Upper lobe of left lung (tissue), 6 donors: Measurements from ENCODE around the gene MEAK7. TPM values are rescaled to one million over a fixed set of nuclear protein-coding genes. Genes with fewer than 3 reads are reported as not detected.
A peak's percentile ranks its signal among the peaks of the same experiment; 100 is the strongest.

Experiments
- ATAC-seq, 2 donors: fragments of 200-7000 bp; cut with Tn5 transposase; one replicate each; pipeline ENCODE4 v1.9.1; 2022; ENCODE audit warnings: mild to moderate bottlenecking in 2 of 2, moderate library complexity in 2 of 2; ENCODE audit not compliant: low FRiP score in 2 of 2
- DNase-seq, 2 donors: peaks; one replicate each; pipeline ENCODE4 v3.0.0-alpha.2; 2019 to 2020
- H3K27ac ChIP-seq, 4 donors: fragments of 200-600 bp; sonication (generic); one replicate each; pipeline ENCODE4 v1.5.1; 2016 to 2019
- H3K27me3 ChIP-seq, 4 donors: fragments of 200-600 bp; sonication (generic); one replicate each; pipeline ENCODE4 v1.5.1; 2017 to 2019
- H3K36me3 ChIP-seq, 4 donors: fragments of 200-600 bp; sonication (generic); one replicate each; pipeline ENCODE4 v1.5.1; 2016 to 2019
- H3K4me1 ChIP-seq, 4 donors: fragments of 200-600 bp; sonication (generic); one replicate each; pipeline ENCODE4 v1.5.1; 2018 to 2019
- H3K4me3 ChIP-seq, 4 donors: fragments of 200-600 bp; sonication (generic); one replicate each; pipeline ENCODE4 v1.5.1; 2017 to 2019; ENCODE audit warnings: mild to moderate bottlenecking in 2 of 4, moderate library complexity in 1 of 4
- H3K9me3 ChIP-seq, 4 donors: fragments of 200-600 bp; sonication (generic); one replicate each; pipeline ENCODE4 v1.5.1; 2018 to 2019
- CTCF ChIP-seq, 6 experiments: fragments of 450-650 bp in 4 of 6; fragments of 200-600 bp in 2 of 6; sonication (generic) in 2 of 6; IDR thresholded peaks; one replicate each; pipeline ENCODE4 v1.5.1; 2016 to 2019; ENCODE audit warnings: antibody characterized with exemption in 6 of 6
- EP300 ChIP-seq, 4 donors: sonication (generic); formaldehyde crosslinking; IDR thresholded peaks; one replicate each; pipeline ENCODE4 v1.5.1; 2017; ENCODE audit warnings: antibody characterized with exemption in 4 of 4, control low read depth in 2 of 4
- POLR2A ChIP-seq, 4 donors: fragments of 450-650 bp; IDR thresholded peaks; one replicate each; pipeline ENCODE4 v1.5.1; 2016 to 2017; ENCODE audit warnings: antibody characterized with exemption in 4 of 4, mild to moderate bottlenecking in 2 of 4
- POLR2AphosphoS5 ChIP-seq, 2 donors: sonication (generic); formaldehyde crosslinking; IDR thresholded peaks; one replicate each; pipeline ENCODE4 v1.5.1; 2017; ENCODE audit warnings: antibody characterized with exemption in 2 of 2
- WGBS, 2 donors: methylation state at CpG; one replicate each; pipeline ENCODE4 v1.1.5; 2017 to 2018; 5-methylcytosine and 5-hydroxymethylcytosine counted together
- total RNA-seq, 6 donors: library from RNA; depleted of rRNA in 4 of 6; stranded (reverse); fragments of >200 nt in 4 of 6; gene quantifications; one replicate each; pipeline versions ENCODE4 v1.1.0 to v1.2.1, GENCODE V29; 2016 to 2021
- donor health status: DM: no; HTN: no; CAD: no; lungs with moderate emphysema.
- donor health status: DM: no; HTN: yes; CAD: no; lungs with severe emphysema.

The MEAK7 gene
- total RNA-seq, 6 donors from 2014 or later = 8.5 to 32.8 (median 12.2) TPM

- Histone ChIP-seq H3K4me1 (peaks cover 19 to 43% (median 23%) of the 10 kb centered on the region in 4 donors), H3K9me3 (no peaks in the 10 kb centered on the region), H3K27ac (no peak overlapping the region), H3K27me3 (no peaks in the 10 kb centered on the region), H3K4me3 (no peak overlapping the region), H3K36me3 (no peaks in the 10 kb centered on the region)
- TF ChIP-seq EP300 (IDR thresholded peaks at IDR 0.05) (no peak), POLR2A (IDR thresholded peaks at IDR 0.05) (no peak), POLR2AphosphoS5 (IDR thresholded peaks at IDR 0.05) (no peak), CTCF (IDR thresholded peaks at IDR 0.05) (no peak)
- ATAC-seq = no peak
- DNase-seq = peak in 1 of 2 donors; percentile 1
- WGBS, 2 donors = 85 to 88% methylated on average over 8 of the region's 8 CpGs
Observed at GRCh38 chr16:84508502-84508901, 4.0 kb upstream of the MEAK7 start.

GRCh38 chr16:84507011-84507982 is 2.8 kb upstream of the MEAK7 start:
- H3K27ac ChIP-seq = no peak overlapping the region
- TF ChIP-seq CTCF (IDR thresholded peaks at IDR 0.05) (no peak), EP300 (IDR thresholded peaks at IDR 0.05) (no peak), POLR2AphosphoS5 (IDR thresholded peaks at IDR 0.05) (no peak), POLR2A (IDR thresholded peaks at IDR 0.05) (no peak)
- no peaks in the 10 kb centered on the region for H3K9me3 ChIP-seq
- DNase-seq (peak in 1 of 2 donors; percentile 7), ATAC-seq (no peak)
- 70 to 78% methylated on average over 24 to 27 of the region's 27 CpGs for WGBS, 2 donors
- H3K27me3 ChIP-seq = no peaks in the 10 kb centered on the region
- no peak overlapping the region for H3K4me3 ChIP-seq
- peaks cover 21 to 48% (median 26%) of the 10 kb centered on the region in 4 donors for H3K4me1 ChIP-seq
- H3K36me3 ChIP-seq = peaks cover 0 to under 1% (median 0%) of the 10 kb centered on the region in 4 donors

GRCh38 chr16:84505249-84506187 is 1.1 kb upstream of the MEAK7 start:
- Histone ChIP-seq H3K9me3 (no peaks in the 10 kb centered on the region), H3K27me3 (no peaks in the 10 kb centered on the region), H3K27ac (peak overlapping the region; percentile 70 to 94 (median 89)), H3K36me3 (peaks cover 0 to 5% (median 0%) of the 10 kb centered on the region in 4 donors), H3K4me1 (peaks cover 21 to 41% (median 23%) of the 10 kb centered on the region in 4 donors), H3K4me3 (peak overlapping the region; percentile 54 to 85 (median 79))
- WGBS, 2 donors = 73% methylated on average over 22 to 33 of the region's 33 CpGs
- TF ChIP-seq EP300 (IDR thresholded peaks at IDR 0.05) (no peak), CTCF (IDR thresholded peaks at IDR 0.05) (no peak), POLR2AphosphoS5 (IDR thresholded peaks at IDR 0.05) (no peak), POLR2A (IDR thresholded peaks at IDR 0.05) (no peak)
- DNase-seq (peak; percentile 21 to 76), ATAC-seq (no peak)

GRCh38 chr16:84503751-84504395 is 586 bp downstream of the MEAK7 start:
- ATAC-seq = peak in 1 of 2 donors; percentile 2
- Histone ChIP-seq H3K36me3 (peaks cover 0 to 8% (median 0%) of the 10 kb centered on the region in 4 donors), H3K27ac (peak overlapping the region; percentile 80 to 94 (median 89)), H3K27me3 (no peaks in the 10 kb centered on the region), H3K4me3 (peak overlapping the region; percentile 74 to 85 (median 82)), H3K9me3 (no peaks in the 10 kb centered on the region), H3K4me1 (peaks cover 21 to 41% (median 23%) of the 10 kb centered on the region in 4 donors)
- TF ChIP-seq POLR2A (IDR thresholded peaks at IDR 0.05) = no peak
- TF ChIP-seq CTCF (IDR thresholded peaks at IDR 0.05) = no peak
- no peak for TF ChIP-seq EP300 (IDR thresholded peaks at IDR 0.05)
- TF ChIP-seq POLR2AphosphoS5 (IDR thresholded peaks at IDR 0.05) = no peak
- no peak for DNase-seq
- WGBS, 2 donors = 33 to 39% methylated on average over 7 to 13 of the region's 13 CpGs
